GM18499 (cell line): ENCODE measurements around the gene CEBPZOS.
"Not testable (repeated sequence)": the region's sequence is repeated elsewhere in the genome, so short reads cannot be mapped to it uniquely, and the experiment has no call there.

Experiments used
- ATAC-seq: cut with Tn5 transposase; IDR thresholded peaks from one replicate; pipeline ENCODE4 v1.9.1; 2021; ENCODE audit warnings: moderate number of reproducible peaks; ENCODE audit not compliant: insufficient read depth, unreplicated experiment

The CEBPZOS gene

GRCh38 chr2:37190290-37190689 is 6.0 kb upstream of the CEBPZOS start:
- no peak for ATAC-seq

DNA sequence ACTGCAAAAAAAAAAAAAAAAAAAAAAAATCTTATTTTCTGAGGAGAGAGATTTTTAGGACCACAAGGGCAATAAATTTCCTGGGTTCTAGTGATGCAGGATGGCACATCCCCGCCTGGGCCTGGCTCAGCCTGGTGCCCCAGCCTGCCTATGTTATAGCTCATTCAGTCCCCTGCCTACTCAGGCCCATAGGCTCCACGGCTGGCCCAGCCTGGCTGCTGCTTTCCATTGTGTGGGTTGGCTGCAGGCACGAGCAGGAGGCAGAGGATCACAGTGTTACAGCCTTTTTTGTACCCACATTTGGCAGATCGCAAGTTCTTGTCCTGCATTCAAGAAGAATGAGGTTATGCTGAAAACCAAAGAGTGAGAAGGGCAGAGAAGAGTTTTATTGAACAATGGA is 5.0 kb upstream of the CEBPZOS start:
- no peak for ATAC-seq

DNA sequence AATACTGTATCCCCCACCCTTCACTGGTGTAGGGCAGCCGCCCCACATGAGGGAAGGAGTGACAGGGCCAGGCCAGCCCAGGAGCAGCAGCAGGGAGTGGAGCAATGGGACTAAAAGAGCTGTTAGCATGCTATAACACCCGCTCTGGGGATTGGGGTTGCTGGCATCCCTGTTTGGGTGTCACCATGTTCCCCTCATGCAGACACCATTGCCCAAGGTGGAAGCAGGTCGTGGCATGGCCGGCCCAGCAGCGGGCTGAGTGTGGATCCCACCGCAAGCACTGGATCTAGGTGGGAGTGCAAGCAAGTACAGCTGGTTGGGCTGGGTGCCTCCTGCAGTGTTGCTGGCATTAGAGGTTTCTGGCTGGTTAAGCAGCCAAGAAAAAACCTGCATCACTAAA is 4.5 kb upstream of the CEBPZOS start:
- ATAC-seq = no peak

- no peak for ATAC-seq
Observed at GRCh38 chr2:37192551-37192950, 3.7 kb upstream of the CEBPZOS start.

DNA sequence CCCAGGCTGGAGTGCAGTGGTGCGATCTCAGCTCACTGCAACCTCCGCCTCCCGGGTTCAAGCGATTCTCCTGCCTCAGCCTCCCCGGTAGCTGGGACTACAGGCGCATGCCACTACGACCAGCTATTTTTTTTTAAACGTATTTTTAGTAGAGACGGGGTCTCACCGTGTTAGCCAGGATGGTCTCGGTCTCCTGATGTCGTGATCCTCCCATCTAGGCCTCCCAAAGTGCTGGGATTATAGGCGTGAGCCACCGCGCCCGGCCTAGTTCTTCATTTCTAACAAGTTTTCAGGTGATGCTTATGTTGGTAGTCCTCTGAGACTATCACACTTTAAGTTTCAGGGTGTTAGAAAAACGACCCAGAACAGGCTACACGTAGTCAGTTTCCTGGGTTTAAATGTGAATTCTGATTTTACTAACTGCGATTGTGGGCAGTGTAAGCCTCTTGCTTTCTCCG is 405 bp upstream of the CEBPZOS start:
- not testable (repeated sequence) for ATAC-seq

DNA sequence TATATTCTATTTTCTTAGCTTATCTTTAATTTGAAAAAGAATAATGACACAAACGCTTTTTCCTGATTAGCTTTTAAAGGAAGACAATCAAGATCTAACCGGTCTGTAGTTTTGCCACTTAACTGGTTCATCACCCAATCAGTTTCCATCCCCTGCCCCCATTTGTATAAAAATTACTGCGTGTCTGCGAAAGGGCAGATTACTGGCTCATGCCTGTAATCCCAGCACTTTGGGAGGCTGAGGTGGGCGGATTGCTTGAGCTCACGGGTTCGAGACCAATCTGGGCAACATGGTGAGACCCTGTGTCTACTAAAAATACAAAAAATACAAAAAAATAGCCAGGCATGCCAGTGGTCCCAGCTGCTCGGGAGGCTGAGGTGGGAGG is 2.4 kb downstream of the CEBPZOS start:
- ATAC-seq = no peak

GRCh38 chr2:37201208-37201607 is 4.9 kb downstream of the CEBPZOS start:
- no peak for ATAC-seq

GRCh38 chr2:37201766-37202165 is 5.5 kb downstream of the CEBPZOS start:
- ATAC-seq = no peak

DNA sequence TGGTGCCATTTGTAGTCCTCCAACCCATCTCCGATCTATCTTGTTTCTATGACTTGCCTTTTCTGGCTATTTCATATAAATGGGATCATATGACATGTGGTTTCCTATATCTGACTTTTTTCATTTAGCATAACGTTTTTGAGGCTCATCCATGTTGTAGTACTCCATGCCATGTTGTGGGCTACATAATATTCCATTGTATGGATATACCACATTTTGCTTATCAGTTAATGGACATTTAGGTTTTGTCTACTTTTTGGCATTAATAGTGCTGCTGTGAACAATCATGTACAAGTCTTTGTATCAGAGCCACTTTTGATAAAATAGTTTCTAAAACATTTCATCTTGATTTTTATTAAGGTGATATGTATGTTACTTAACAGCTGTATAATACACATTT is 7.4 kb downstream of the CEBPZOS start:
- ATAC-seq = no peak

DNA sequence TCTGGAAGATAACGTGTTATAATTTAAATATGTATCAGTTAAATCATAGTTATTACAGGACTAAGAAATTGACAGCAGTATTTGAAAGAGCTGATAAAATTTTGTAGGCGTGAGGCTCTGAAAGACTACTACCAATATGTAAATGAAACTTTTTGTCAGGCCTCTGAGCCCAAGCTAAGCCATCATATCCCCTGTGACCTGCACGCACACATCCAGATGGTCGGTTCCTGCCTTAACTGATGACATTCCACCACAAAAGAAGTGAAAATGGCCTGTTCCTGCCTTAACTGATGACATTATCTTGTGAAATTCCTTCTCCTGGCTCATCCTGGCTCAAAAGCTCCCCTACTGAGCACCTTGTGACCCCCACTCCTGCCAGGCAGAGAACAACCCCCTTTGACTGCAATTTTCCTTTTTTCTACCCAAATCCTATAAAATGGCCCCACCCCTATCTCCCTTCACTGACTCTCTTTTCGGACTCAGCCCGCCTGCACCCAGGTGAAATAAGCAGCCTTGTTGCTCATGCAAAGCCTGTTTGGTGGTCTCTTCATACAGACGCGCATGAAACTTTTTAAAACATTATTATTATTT is 8.9 kb downstream of the CEBPZOS start:
- not testable (repeated sequence) for ATAC-seq

GRCh38 chr2:37205689-37206341 is 9.5 kb downstream of the CEBPZOS start:
- ATAC-seq = no peak

DNA sequence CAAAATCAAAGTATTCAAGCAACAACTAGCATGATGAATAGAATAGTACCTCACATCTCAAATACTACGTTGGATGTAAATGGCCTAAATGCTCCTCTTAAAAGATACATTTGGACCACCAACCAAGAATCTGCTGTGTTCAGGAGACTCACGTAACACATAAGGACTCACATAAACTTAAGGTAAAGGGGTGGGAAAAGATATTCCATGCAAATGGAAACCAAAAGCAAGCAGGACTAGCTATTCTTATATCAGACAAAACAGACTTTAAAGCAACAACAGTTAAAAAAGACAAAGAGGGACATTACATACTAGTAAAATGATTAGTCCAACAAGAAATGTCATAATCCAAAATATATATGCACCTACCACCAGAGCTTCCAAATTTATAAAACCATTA is 10.5 kb downstream of the CEBPZOS start:
- not testable (repeated sequence) for ATAC-seq

DNA sequence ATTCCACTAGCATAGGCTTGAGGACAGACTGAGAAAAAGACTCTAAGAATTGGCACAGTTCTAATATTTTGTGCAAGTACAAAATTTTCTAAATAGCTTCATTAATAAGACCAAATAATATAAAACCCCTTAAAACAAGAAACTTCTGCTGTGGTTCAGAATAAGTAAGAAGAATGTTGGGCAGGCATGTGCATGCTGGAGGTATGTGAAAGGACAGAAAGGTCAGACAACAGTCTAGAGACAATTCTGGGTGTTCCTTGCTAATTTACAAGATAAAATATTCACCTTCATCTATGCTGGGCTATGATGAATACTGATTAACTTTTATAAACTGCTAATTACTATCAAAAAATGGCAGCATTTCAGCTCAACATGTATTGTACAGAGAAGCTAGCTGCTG is 14.9 kb downstream of the CEBPZOS start:
- ATAC-seq = no peak

DNA sequence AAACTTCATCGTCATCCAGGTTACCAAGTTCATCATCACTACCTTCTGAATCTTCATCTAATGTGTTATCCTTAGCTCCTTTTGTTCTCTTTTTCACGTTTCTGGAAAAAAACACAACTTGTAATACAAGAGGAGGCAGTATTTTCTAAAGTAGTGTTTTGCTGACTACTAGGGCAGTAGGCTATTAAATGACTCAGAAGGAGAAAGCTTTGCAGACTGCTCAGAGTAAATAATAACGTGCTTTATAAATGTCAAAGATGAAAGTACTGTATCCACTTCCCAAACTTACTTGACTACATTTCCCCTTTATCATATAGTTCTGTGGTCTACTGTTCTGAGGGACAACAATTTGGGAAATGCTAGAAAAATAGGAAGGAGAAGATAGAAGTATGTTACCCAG is 15.6 kb downstream of the CEBPZOS start:
- ATAC-seq = no peak

- no peak for ATAC-seq
Observed at GRCh38 chr2:37215250-37215649, 19.0 kb downstream of the CEBPZOS start.

DNA sequence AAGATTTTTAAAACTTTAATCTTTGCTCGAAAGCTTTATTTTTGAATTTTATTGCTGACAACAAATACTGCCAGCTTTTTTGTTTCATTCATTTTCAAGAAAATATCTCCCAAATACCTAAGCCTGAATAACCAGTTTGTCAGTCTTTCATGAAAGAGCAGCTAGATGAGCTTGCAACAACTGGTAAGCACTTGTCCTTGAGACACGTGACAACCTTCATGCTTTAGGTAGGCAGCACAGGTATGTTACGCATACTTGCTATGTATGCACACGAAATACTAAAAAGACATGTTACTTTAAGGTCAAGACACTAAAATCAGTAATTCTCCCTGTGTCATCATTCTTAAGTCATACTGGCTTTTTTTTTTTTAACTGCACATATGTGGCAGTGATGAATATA is 22.8 kb downstream of the CEBPZOS start:
- ATAC-seq = no peak

- ATAC-seq = no peak
Observed at GRCh38 chr2:37223131-37223530, 26.8 kb downstream of the CEBPZOS start.

DNA sequence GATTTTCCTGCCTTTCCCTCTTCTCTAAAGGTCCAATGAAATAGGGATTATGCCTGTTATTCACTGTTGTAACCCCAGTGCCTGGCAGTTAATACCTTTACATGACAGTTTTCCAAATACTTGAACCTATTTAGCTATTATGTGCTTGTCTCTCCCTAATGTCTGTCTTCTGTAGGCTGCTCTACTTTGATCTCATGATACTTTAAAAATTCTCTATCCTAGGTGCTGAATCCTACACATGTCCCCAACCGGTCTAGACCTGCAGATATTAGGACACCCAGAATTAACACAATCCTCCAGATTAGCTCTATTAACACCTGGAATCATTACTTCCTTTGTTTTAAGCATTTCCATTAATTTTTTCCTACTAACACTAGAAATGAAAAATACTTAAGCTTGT is 27.8 kb downstream of the CEBPZOS start:
- no peak for ATAC-seq

DNA sequence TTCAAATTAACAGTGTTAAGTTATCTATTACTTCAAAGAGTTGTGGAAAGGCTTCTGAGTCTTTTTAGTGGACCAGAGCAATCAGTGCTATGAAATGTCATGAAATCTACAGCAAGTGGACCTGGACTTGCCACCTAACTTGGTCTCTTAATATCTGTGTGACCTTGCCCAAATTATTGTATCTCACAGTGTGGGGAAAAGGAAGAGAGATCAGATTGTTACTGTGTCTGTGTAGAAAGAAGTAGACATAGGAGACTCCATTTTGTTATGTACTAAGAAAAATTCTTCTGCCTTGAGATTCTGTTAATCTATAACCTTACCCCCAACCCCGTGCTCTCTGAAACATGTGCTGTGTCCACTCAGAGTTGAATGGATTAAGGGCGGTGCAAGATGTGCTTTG is 28.8 kb downstream of the CEBPZOS start:
- not testable (repeated sequence) for ATAC-seq

DNA sequence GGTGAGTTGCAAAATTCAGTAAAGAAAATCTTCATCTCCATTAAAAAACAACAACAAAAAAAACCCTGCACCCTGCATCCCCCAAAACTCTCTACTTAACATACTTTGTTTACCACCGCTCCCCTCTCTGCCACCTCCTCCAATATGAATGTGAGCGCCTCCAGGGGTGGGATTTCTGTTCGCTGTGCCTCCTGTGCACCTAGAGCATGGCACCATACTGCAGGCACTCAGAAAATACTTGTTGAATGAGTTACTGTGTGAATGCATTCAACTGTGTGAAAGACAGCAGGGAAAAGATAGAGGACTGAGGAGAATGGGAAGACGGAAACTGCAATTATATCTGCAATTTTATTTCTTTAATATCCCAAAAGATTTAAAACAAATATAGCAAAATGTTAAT is 30.6 kb downstream of the CEBPZOS start:
- ATAC-seq = no peak

GRCh38 chr2:37228788-37229187 is 32.5 kb downstream of the CEBPZOS start:
- no peak for ATAC-seq

GRCh38 chr2:37230581-37230980 is 34.3 kb downstream of the CEBPZOS start:
- ATAC-seq = no peak
